Progenitor cell of endocrine pancreas (in vitro differentiated cells): ENCODE results near the gene RPS8. TPM values are rescaled to one million over a fixed set of nuclear protein-coding genes. Genes with fewer than 3 reads are reported as not detected.

Experiments
- DNase-seq: peaks from one replicate; pipeline ENCODE4 v3.0.0; 2021; ENCODE audit warnings: low spot score; ENCODE audit not compliant: unreplicated experiment
- H3K27ac Mint-ChIP-seq: 2 replicates; pipeline ENCODE4 v1.8.0; 2021; ENCODE audit warnings: mild to moderate bottlenecking, moderate library complexity, mixed read lengths
- H3K27me3 Mint-ChIP-seq: 2 replicates; pipeline ENCODE4 v1.8.0; 2021; ENCODE audit warnings: mixed read lengths
- H3K36me3 Mint-ChIP-seq: 2 replicates; pipeline ENCODE4 v1.8.0; 2022; ENCODE audit warnings: mixed read lengths; ENCODE audit not compliant: insufficient read depth
- H3K4me1 Mint-ChIP-seq: 2 replicates; pipeline ENCODE4 v1.8.0; 2021; ENCODE audit warnings: low read depth, mixed read lengths
- H3K4me3 Mint-ChIP-seq: 2 replicates; pipeline ENCODE4 v1.8.0; 2021; ENCODE audit warnings: low read depth, mild to moderate bottlenecking, moderate library complexity, mixed read lengths
- H3K9me3 Mint-ChIP-seq: 2 replicates; pipeline ENCODE4 v1.8.0; 2021; ENCODE audit warnings: low read depth, mixed read lengths
- total RNA-seq: library from RNA; stranded (reverse); gene quantifications from 2 replicates; pipeline ENCODE4 v1.2.1, GENCODE V29; 2021
- TF ChIP-seq, protein P1 (sequence below): fragments of 200-600 bp; sonication (generic); IDR thresholded peaks from one replicate; pipeline ENCODE4 v1.5.0; 2021; ENCODE audit warnings: antibody characterized with exemption, mild to moderate bottlenecking; ENCODE audit not compliant: unreplicated experiment

The RPS8 gene
- total RNA-seq, 1 donor from 2014 or later: 1,808 TPM

DNA sequence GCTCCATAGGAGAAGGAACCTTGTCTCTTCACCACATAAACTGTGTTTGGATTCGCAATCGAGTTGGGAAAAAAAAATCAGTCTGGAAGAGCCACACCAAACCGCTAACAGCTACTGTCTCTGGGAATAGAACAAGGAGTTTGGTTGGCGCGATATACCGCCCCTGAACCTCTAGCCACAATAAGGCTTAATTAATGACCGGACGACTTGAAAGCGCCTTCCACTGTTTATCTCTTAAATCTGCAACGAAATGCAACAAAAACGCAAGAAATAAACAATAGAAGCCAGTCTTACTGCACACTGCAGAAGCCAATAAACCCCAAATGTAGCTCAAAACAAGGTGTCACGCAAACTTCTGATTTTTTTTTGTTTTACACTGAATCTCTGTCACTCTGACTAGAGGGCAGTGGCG, 43.9 kb downstream of the RPS8 start:
- peaks cover 9% of the 10 kb centered on the region for H3K36me3 Mint-ChIP-seq
- TF ChIP-seq, protein P1, sequence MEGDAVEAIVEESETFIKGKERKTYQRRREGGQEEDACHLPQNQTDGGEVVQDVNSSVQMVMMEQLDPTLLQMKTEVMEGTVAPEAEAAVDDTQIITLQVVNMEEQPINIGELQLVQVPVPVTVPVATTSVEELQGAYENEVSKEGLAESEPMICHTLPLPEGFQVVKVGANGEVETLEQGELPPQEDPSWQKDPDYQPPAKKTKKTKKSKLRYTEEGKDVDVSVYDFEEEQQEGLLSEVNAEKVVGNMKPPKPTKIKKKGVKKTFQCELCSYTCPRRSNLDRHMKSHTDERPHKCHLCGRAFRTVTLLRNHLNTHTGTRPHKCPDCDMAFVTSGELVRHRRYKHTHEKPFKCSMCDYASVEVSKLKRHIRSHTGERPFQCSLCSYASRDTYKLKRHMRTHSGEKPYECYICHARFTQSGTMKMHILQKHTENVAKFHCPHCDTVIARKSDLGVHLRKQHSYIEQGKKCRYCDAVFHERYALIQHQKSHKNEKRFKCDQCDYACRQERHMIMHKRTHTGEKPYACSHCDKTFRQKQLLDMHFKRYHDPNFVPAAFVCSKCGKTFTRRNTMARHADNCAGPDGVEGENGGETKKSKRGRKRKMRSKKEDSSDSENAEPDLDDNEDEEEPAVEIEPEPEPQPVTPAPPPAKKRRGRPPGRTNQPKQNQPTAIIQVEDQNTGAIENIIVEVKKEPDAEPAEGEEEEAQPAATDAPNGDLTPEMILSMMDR: no peak
- peaks cover 19% of the 10 kb centered on the region for H3K4me1 Mint-ChIP-seq
- H3K9me3 Mint-ChIP-seq: no peaks in the 10 kb centered on the region
- no peak for DNase-seq
- peak overlapping the region; percentile 86 for H3K4me3 Mint-ChIP-seq
- H3K27me3 Mint-ChIP-seq: no peaks in the 10 kb centered on the region
- peak overlapping the region; percentile 100 for H3K27ac Mint-ChIP-seq

- Mint-ChIP-seq H3K4me3 (peak overlapping the region; percentile 86), H3K27me3 (no peaks in the 10 kb centered on the region), H3K9me3 (no peaks in the 10 kb centered on the region), H3K4me1 (peaks cover 18% of the 10 kb centered on the region), H3K36me3 (peaks cover 8% of the 10 kb centered on the region), H3K27ac (peak overlapping the region; percentile 100)
- DNase-seq: peak; percentile 56
- TF ChIP-seq, protein P1: no peak
These were observed 44.4 kb downstream of the RPS8 start for GRCh38 chr1:44819608-44820327.

- TF ChIP-seq, protein P1: no peak
- H3K9me3 Mint-ChIP-seq: no peaks in the 10 kb centered on the region
- peak overlapping the region; percentile 86 for H3K4me3 Mint-ChIP-seq
- H3K4me1 Mint-ChIP-seq: peaks cover 15% of the 10 kb centered on the region
- H3K27ac Mint-ChIP-seq: peak overlapping the region; percentile 100
- peaks cover 2% of the 10 kb centered on the region for H3K36me3 Mint-ChIP-seq
- DNase-seq: no peak
- no peaks in the 10 kb centered on the region for H3K27me3 Mint-ChIP-seq
These were observed 45.2 kb downstream of the RPS8 start for GRCh38 chr1:44820328-44821239.

GRCh38 chr1:44821240-44821715, 45.9 kb downstream of the RPS8 start:
- TF ChIP-seq, protein P1: no peak
- Mint-ChIP-seq H3K27ac (peak overlapping the region; percentile 83), H3K9me3 (no peaks in the 10 kb centered on the region), H3K4me3 (peak overlapping the region; percentile 86), H3K27me3 (no peaks in the 10 kb centered on the region), H3K4me1 (peaks cover 15% of the 10 kb centered on the region), H3K36me3 (peaks cover 2% of the 10 kb centered on the region)
- DNase-seq: no peak

- Mint-ChIP-seq H3K9me3 (no peaks in the 10 kb centered on the region), H3K27ac (no peak overlapping the region), H3K4me1 (peaks cover 15% of the 10 kb centered on the region), H3K27me3 (no peaks in the 10 kb centered on the region), H3K36me3 (peaks cover 2% of the 10 kb centered on the region), H3K4me3 (no peak overlapping the region)
- TF ChIP-seq, protein P1: no peak
- no peak for DNase-seq
These were observed 46.9 kb downstream of the RPS8 start for GRCh38 chr1:44822131-44822701.
